ENCODE results near the gene ASPDH.

The ASPDH gene

DNA sequence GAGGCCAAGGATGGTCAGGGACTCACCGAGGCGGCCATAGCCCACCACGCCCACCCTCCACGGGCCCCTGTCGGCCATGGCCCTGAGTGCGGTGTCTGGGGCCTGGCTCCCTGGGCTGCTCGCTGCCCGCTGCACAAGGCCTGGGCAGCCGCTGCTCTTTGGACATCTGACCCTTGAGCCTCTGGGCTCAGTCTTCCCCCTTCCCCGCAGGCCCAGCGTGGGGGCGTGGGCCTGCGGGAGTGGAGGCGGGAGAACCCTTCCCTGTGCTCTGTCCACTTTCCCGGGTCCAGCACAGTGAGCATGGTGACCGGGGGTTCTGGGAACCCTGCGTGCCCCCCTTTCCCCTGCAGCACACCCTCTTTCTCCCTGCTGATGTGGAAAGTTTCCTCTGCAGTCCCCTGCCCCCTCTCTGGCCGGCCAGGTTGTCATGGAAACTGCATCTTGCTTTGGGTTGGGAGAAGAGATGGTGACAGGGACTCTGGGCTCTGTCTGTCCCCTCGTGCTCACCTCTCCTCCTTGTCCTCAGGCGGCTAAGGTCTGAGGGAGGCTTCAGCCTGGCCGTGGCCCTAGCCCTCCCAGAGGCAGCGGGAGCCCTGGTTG is at the start of gene ASPDH:
ASPDH (minus strand) TSS at position 168 of the 600 bp plus-strand sequence; CDS start at position 78, 90 bp downstream.
- no peak for DNase-seq (ENCODE audit: low spot score)

DNA sequence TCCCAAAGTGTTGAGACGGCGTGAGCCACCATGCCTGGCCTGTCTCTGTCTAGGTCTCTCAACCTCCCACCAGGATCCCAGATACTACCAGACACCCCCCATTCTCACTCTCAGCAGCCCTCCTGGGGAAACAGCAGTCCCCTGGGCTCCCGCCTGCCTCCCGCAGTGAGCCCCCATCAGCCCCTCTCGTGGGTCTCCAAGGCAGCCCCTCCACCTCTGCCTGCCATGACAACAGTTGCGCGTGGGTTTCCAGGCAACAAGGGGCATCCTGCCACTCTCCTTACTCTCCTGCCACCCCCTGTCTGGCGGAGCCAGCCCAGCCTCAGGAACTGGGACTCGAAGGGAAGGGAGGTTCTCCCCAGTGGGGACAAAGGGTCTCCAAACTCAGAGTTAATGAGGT is 49.3 kb upstream of the ASPDH start:
- no peak for DNase-seq (ENCODE audit: low spot score)

DNA sequence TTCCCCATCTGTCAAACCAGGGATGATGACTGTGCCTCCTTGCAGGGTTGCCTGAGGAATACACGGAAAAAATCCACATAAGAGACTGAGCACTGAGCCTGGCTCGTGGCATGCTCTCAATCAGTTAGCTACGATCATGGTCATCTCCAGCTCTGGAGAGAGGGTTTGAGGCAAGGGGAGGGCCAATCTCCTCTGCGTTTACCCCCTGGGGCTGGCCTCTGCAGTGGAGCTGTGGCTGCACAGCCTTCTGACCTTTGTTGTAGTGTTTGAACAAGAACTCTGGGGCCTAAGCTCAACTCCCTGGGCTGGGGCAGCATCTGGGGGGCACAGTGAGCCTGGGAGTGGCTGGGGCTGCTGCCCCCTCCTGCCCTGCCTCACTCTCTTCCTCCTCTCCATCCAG is 48.6 kb upstream of the ASPDH start:
- no peak for DNase-seq (ENCODE audit: low spot score)

DNA sequence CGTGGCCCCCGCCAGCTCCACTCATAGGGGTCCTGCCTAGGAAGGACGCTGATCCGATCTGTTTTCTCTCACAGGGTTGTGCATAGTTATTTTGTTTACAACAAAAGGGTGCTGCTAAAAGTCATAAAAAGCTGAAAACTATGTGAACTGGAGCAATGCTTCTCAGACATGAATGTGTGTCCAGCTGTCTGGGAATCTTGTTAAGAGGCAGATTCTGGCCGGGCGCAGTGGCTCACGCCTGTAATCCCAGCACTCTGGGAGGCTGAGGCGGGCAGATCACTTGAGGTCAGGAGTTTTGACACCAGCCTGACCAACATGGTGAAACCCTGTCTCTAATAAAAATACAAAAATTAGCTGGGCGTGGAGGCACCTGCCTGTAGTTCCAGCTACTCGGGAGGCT is 45.9 kb upstream of the ASPDH start:
- DNase-seq (ENCODE audit: low spot score): no peak

DNA sequence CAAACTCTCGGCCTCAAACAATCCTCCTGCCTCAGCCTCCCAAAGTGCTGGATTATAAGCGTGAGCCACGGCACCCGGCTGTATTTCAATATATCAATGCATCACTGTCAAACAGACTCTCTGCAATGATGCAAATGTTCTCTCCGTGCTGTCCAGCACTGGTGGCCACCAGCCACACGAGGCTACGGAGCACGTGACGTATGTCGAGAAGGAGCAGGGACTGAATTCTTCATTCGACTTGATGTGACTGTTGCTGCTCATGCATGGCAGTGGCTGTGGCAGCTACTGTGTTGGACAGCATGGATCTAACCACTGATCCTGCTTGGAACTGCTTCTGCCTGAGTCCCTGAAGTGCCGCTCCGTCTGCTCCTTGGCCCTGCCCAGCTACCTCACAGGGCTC is 44.7 kb upstream of the ASPDH start:
- DNase-seq (ENCODE audit: low spot score): no peak

DNA sequence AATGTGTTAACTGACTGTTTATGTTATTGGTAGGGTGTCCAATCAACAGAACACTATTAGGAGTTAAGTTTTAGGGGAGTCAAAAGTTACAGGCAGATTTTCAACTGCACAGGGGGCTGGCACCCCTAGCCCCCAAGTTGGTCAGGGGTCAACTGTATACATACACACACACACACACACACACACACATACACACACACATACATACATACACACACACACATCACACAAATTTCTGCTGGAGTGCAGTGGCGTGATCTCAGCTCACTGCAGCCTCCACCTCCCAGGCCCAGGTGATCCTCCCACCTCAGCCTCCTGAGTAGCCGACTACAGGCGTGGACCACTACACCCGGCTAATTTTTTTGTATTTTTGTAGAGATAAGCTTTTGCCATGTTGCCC is 44.3 kb upstream of the ASPDH start:
- no peak for DNase-seq (ENCODE audit: low spot score)

DNA sequence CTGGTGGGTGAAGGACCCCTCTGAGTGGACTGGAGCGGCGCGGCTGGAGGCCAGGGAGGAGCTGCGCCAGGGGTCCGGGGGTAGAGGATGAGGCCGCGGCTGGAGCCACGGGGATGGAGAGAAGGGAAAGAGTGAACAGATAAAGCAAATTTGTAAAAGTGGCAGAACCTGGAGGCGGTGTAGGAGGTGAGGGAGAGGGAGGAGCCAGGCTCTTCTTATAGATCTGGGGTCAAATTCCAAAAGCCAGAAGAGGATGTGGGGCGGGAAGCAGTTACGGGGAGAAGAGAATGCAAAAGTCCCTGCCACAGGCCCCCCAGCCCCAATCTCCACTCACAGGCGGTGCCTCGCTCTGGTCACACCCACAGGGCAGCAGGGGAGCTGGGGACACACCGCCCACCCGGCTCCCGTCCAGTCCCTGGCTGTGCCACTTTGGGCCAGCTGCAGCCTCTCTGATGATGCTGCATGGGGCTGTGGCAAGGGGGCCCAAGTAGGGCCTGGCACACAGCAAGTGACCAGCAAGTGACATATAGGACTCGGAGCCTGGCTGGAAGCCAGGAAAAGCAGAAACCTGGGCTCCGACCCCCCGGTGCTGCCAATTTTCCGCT is 43.4 kb upstream of the ASPDH start:
- no peak for DNase-seq (ENCODE audit: low spot score)

DNA sequence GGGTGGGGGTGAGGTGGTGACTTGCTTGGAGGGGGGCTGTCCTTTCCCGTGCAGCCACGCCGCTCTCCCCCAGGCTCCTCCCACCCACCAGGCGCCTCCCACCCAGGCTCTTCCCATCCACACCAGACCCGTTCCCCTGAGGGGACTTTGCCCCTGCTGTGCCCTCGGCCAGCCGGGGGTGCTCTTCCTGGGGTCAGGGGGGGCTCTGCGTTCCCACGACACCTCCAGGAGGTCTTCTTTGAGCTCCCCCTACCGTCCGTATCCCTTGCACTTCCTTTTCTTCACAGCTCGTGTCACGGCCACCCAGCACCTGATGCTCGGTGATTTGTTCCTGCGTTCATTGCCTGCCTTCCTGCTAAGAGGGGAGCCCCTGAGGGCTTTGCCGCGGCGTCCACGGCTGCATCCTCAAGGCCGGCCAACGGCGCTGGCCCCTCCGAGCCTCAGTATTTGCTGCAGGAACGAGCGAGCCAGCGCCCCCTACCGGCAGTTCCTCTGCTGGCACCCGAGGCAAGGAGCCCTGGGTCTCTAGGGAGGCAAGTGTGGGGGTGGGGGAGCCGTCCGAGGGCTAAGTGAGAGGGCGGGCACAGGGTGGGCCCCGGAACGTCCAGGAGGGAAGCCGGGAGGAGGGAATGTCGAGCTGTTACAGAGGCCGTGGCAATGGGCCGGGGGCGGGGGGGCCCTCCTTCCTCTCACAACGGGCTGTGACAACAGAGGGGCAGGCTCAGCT is 42.7 kb upstream of the ASPDH start:
- DNase-seq (ENCODE audit: low spot score): peak; percentile 61

DNA sequence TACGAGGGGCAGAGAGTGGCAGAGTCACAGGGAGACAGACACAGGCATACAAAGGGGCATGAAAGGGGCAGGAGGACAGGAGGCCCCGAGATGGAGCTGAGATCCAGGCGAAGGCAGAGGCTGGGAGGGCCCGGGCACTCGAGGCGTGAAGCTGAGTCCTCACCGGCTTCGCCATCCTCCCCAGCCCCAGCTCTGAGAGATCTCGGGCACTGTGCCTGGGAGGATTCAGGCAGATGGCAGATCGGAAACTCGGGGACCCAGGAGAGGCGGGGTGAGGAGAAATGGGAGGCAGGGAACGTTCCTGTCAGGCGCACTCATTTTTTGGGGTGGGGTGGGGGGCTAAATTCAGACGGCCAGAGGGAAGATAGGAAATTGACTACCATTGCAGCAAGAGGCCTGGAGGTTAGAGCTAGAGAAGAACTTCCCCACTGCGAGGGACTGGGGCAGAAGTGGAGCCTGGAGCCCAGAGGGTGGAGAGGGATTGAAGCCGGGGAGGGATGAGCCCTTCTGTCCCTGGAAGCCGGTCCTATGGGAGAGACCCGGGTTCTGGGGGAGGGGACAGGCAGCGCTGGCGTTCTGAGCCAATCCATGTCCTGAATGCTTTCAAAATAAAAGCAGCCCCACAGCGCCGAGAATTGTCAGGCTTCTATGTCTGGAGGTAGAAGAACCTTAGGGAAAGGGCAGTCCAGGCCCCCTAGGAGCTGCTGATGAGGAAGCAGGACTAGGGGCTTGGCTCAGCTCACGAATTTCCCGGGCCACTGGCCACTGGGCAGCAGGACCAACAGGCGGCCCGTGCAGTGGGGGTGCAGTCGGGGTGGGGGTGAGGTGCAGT is 42.0 kb upstream of the ASPDH start:
- DNase-seq (ENCODE audit: low spot score): no peak

DNA sequence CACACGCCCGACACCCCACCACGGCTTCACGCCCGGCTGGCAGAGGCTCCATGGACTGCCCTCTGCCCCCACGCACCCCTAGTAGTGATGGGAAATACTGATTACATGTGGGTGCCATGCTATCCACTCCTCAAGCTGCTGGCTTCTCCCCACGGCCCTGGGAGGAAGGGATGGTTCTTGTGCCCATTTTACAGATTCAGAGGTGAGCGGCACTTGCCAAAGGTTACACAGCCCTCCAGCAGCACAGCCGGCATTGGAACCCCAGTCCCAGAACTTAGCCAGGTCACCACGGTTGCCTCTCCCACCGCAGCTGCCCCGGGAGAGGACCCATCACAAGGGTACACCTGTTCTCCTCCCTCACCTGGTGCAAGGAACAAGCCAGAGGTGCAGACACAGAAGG is 41.3 kb upstream of the ASPDH start:
- DNase-seq (ENCODE audit: low spot score): no peak

DNA sequence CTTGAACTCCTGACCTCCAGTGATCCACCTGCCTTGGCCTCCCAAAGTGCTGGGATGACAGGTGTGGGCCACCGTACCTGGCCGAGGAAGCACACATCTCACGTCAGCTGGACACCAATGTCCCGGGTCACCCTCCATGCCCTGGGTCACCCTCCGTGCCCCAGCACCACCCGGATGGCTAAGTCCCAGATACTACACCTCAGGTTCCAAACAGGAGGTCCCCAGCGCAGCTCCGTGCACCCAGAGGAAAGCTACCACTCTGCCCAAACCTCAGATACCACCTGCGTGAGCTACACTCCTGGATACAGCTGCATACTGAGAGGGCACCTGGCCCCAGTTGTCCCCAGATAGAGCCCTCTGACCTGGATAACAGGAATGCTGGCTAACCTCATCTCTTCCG is 40.5 kb upstream of the ASPDH start:
- DNase-seq (ENCODE audit: low spot score): no peak

DNA sequence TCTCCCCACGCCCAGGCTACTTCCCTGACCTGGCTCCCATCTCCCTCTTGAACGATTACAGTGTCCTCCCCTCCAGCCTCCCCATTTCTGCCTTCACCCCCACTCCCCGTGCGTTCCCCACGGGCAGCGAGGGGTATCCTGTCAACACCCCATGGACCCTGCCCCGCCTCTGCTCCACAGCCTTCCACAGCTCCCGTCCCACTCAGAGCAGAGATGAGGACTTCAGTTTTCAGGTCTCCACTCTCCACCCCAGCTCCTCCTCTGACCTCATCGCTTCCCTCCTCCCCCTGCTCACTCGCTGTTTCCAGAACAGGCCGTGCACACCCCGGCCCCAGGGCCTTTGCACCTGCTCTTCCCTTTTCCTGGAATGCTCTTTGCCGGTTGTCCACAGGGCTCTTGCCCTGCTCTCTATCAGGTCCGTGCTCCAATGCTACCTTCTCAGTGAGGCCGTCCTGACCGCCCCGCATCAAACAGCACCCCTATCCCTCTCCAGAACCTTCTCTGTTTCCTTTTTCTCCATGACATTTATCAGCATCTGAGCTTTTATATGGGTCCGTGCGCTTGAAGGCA is 39.5 kb upstream of the ASPDH start:
- DNase-seq (ENCODE audit: low spot score): no peak

DNA sequence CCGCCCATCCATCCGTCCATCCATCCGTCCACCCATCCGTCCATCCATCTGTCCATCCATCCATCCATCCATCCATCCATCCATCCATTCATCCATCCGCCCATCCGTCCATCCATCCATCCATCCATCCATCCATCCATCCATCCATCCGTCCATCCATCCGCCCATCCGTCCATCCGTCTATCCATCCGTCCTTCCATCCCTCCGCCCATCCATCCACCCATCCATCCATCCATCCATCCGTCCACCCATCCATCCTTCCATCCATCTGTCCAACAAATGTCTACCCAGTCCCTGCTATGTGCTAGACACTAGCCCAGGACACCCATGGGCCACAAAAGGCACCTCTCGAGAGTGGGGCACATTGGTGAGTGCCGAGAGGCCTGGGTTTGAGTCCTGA is 38.8 kb upstream of the ASPDH start:
- DNase-seq (ENCODE audit: low spot score): no peak

DNA sequence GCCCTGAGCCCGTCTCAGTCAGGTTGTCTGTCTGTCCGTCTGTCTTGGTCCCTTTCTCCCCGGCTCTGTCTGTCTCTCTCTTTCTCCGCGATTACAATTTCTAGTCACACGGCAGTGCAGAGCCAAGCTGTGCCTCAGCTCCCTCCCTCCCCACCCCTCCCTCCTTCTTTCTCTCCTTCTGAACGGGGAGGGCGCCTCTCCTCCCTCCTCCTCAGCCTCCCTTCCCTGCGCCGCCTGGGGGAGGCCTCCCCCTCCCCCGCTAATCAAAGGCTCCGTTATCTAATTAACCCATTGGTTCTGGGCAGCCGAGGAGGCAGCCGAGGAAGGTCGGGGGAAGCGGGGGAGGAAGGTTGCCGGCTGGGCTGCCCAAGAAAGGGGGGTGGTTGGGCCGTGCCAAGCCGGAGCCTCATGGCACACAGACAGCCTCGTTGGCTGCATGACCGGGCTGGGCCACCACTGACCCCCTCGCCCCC is 38.0 kb upstream of the ASPDH start:
- no peak for DNase-seq (ENCODE audit: low spot score)

DNA sequence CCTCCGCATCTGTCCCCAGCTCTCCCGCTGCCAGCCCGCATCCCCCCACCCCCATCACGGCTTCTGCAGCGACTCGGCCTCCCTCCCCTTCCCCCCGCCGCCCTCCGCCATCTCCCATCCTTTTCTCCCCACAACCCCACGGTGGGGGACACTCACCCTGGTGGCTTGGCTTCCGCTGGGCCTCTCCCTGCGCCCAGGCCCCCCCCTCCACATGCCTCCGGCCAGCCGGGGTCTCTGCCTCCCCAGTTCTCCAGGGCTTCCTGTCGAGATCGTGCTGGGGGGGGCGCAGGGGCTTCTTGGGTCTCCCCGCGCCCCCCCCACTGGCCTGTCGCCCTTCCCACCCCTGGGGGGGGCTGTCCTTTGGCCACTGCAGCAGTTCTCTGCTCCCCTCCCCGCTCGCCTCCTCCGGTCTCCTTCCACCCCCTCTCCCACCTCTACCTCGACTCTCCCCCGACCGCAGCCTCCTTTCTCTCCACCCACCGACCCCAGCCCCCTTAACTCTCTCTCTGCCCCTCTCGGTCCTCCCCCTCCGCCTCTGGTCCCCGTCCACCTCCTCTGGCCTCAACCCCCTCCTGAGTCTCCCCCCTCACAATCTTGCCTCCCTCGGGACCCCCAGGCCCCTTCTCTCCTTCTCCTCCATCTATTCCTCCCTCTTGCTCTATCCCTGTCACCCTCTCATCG is 37.5 kb upstream of the ASPDH start:
- no peak for DNase-seq (ENCODE audit: low spot score)

DNA sequence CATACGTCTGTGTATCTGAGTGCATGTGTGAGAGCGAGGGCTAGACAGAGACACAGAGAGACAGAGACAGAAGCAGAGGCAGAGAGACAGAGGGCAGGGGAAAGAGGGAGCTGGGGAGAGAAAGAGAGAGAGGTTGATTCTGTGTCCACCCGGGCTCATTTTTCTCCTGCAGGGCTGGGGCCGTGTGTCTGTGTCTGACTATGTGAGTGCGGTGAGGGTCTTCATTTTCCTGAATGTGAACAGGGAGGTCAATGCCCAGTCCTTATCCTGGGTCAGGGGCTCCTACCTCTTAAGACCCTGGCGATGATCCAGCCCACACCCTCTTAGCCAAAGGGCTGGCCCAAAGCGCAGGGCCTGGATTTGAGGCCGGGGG is 36.9 kb upstream of the ASPDH start:
- no peak for DNase-seq (ENCODE audit: low spot score)

DNA sequence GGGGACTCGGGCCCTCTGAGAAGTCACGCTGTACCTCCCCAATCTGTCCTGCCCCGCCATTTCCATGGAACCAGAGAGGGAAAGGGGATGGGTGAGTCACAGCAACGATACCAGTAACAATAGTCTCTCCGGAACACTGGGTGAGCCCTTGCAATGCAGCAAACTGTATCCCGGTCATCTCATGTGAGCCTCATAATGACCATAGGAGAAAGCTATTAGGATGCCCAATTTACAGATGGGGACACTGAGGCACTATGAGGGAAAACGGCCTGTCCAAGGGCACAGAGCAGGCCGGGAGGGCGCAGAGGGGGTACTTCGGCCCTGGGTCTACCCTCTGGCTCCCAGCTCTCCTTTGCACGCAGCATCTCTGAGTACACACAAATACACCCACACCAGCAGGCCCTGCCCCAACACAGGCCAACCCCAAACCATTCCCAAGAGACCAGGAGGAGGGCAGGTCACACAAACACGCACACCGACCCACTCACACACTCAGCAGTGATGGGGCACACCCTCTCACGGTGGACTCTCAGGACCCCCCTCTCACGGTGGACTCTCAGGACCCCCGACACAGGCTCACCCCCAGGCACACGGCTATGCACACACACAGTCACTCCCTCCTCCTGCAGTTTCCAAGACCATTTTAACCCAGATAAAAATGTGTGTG is 36.3 kb upstream of the ASPDH start:
- no peak for DNase-seq (ENCODE audit: low spot score)

DNA sequence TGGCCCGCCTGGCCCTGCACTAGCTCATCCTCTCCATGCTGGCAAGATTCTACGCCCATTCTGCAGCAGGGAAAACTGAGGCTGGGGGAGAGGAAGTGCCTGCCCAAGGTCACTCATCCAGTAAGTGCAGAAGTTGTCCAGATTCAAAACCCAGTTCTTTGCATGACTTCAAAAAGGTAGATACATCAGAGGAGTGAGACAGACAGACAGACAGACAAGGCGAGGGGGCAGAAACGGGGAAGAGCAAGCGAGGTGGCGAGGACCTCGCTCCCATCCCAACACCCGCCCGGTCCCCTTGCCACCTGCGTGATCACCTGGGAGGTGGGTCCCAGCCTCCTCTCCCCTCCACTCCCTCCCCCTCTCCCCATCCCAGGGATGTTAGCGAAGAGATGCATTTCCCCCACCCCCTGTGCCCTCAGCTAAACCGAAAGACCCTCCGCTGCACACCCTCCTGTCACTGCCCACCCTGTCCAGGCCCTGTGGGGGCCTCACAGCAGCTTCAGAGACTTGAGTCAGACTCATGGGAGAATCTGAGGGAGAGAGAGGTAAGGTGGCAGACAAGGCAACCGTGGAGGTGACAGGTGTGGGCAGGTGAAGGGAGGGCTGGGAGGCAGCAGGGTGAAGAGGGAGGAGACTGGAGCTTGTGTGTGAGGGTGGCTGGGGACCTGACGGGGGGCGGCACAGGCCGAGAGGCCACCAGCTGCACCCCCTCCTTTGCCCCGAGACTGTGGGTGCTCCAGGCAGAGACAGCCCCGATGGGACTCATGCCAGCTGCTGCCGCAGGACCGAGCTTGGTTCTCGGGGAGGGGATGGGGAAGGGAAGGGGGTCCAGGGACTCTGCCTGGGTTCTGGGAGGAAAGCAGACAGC is 35.6 kb upstream of the ASPDH start:
- no peak for DNase-seq (ENCODE audit: low spot score)

DNA sequence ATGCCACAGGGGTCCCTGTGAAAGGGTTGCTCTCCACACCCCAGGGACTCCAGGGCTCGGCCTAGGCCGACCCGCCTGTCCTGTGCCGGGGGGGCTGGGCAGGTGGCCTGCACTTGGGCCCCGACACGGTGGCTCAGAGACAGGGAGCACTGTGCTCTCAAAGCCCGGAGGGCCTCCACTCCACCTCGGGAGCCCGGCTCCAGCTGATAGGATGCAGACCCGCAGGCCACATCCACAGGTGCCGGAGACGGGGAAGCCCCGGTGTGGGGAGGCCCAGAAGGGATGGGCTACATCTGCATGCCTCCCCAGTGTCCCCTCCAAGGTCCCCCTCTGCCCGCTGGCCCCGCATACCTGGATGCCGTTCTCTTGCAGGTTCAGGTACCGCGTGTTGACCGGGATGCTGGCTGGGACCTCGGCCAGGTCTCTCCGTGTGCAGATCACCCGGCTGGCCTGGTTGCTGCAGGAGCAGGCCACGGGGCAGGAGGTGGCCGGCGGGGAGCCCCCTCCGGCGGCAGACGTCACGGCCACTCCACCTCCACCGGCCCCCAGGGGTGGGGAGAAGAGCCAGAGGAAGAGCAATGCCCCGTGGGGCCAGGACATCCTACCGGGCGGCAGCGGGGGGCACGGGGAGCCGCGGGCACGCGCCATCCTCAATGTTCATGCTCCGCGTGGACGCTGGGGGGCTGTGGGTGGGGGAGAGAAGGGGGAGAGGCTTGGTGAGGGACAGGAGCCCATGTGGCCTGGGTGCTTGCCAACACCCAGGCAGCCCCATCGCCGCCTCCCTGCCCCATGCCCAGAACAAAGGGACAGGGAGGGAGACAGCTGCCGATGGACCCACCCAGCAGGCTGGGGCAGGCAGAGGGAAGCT is 34.7 kb upstream of the ASPDH start:
- no peak for DNase-seq (ENCODE audit: low spot score)
